ENCODE data around the gene KRT28.

- no peak for TF ChIP-seq RNF2 (IDR thresholded peaks at IDR 0.05; ENCODE audit: borderline replicate concordance, low read depth)
- no peak for TF ChIP-seq ZC3H11A (IDR thresholded peaks at IDR 0.05)
- no peak for TF ChIP-seq SREBF2 (IDR thresholded peaks at IDR 0.05)
- TF ChIP-seq, protein P1, sequence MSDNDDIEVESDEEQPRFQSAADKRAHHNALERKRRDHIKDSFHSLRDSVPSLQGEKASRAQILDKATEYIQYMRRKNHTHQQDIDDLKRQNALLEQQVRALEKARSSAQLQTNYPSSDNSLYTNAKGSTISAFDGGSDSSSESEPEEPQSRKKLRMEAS (IDR thresholded peaks at IDR 0.05) = no peak
- no peak for TF ChIP-seq CTCF (IDR thresholded peaks at IDR 0.05)
- TF ChIP-seq PHF8 (IDR thresholded peaks at IDR 0.05; ENCODE audit: borderline replicate concordance, low read depth) = no peak
- TF ChIP-seq POLR2A (IDR thresholded peaks at IDR 0.05; ENCODE audit: low read length) = no peak
- TF ChIP-seq FOSL2 (IDR thresholded peaks at IDR 0.05) = no peak
- TF ChIP-seq FOSL2 (CRISPR knock-in tag; IDR thresholded peaks at IDR 0.05) = no peak
- TF ChIP-seq NR3C1 (IDR thresholded peaks at IDR 0.05) = no peak
- no peak for TF ChIP-seq ZFP36 (IDR thresholded peaks at IDR 0.05; ENCODE audit: borderline replicate concordance, partially characterized antibody)
- TF ChIP-seq JUN (IDR thresholded peaks at IDR 0.05) = no peak
- no peak for TF ChIP-seq ZNF302 (CRISPR knock-in tag; IDR thresholded peaks at IDR 0.05)
These were observed 34.1 kb upstream of the KRT28 start for GRCh38 chr17:40833882-40834281.
